Right atrium auricular region (tissue), 2 donors: Measurements from ENCODE around the gene FAM3A. TPM values are rescaled to one million over a fixed set of nuclear protein-coding genes. Genes with fewer than 3 reads are reported as not detected.
A peak's percentile ranks its signal among the peaks of the same experiment; 100 is the strongest.

ENCODE experiments used
- DNase-seq: peaks from one replicate; pipeline ENCODE4 v3.0.0-alpha.2; 2019; ENCODE audit warnings: low spot score
- H3K27ac ChIP-seq, 2 donors: fragments of 200-600 bp; sonication (generic); 1 replicate in 1 of 2; 2 replicates in 1 of 2; pipeline ENCODE4 v1.5.1; 2016 to 2019
- H3K27me3 ChIP-seq, 2 donors: fragments of 200-600 bp; sonication (generic); one replicate each; pipeline versions ENCODE4 v1.5.1 to v1.6.0; 2017 to 2019
- H3K36me3 ChIP-seq: fragments of 200-600 bp; sonication (generic); one replicate; pipeline ENCODE4 v1.5.1; 2016
- H3K4me1 ChIP-seq, 2 donors: fragments of 200-600 bp; sonication (generic); one replicate each; pipeline versions ENCODE4 v1.5.1 to v1.6.0; 2017 to 2019
- H3K4me3 ChIP-seq, 2 donors: fragments of 200-600 bp; sonication (generic); 1 replicate in 1 of 2; 2 replicates in 1 of 2; pipeline ENCODE4 v1.5.1; 2017 to 2019; ENCODE audit warnings: mild to moderate bottlenecking in 1 of 2, moderate library complexity in 1 of 2
- H3K9me3 ChIP-seq, 2 donors: fragments of 200-600 bp; sonication (generic); one replicate each; pipeline ENCODE4 v1.5.1; 2019
- CTCF ChIP-seq, 2 donors: fragments of 200-600 bp; sonication (generic); IDR thresholded peaks; one replicate each; pipeline ENCODE4 v1.5.1; 2019; ENCODE audit warnings: antibody characterized with exemption in 2 of 2
- total RNA-seq, 2 donors: library from RNA; depleted of rRNA; stranded (reverse); fragments of >200 nt; gene quantifications; one replicate each; pipeline ENCODE4 v1.1.0, GENCODE V29; 2016

Gene FAM3A
- total RNA-seq, 2 donors from 2014 or later = 47.1 to 61.2 TPM

- H3K27ac ChIP-seq = peak overlapping the region; percentile 90 to 93
Measured at GRCh38 chrX:154490021-154490413, 26.0 kb downstream of the FAM3A start.

GRCh38 chrX:154489182-154489581 lies 26.9 kb downstream of the FAM3A start:
- DNase-seq = no peak
- H3K4me1 ChIP-seq = peaks cover 0 to 16% of the 10 kb centered on the region in 2 donors
- peak overlapping the region; percentile 90 to 93 for H3K27ac ChIP-seq
- TF ChIP-seq CTCF (IDR thresholded peaks at IDR 0.05) = no peak
- H3K36me3 ChIP-seq = no peaks in the 10 kb centered on the region
- H3K27me3 ChIP-seq = no peaks in the 10 kb centered on the region
- no peaks in the 10 kb centered on the region for H3K9me3 ChIP-seq
- peak overlapping the region in 1 of 2 donors; percentile 67 for H3K4me3 ChIP-seq

More at GRCh38 chrX:154490021-154490413, 26.0 kb downstream of the FAM3A start:
- no peak for DNase-seq
- H3K27me3 ChIP-seq = no peaks in the 10 kb centered on the region
- TF ChIP-seq CTCF (IDR thresholded peaks at IDR 0.05) = no peak
- H3K4me1 ChIP-seq = peaks cover 0 to 8% of the 10 kb centered on the region in 2 donors
- peak overlapping the region; percentile 52 to 67 for H3K4me3 ChIP-seq
- no peaks in the 10 kb centered on the region for H3K9me3 ChIP-seq
- H3K36me3 ChIP-seq = no peaks in the 10 kb centered on the region

GRCh38 chrX:154488336-154489075 lies 27.5 kb downstream of the FAM3A start:
- Histone ChIP-seq H3K27ac (no peak overlapping the region), H3K9me3 (no peaks in the 10 kb centered on the region), H3K27me3 (no peaks in the 10 kb centered on the region), H3K36me3 (no peaks in the 10 kb centered on the region), H3K4me3 (no peak overlapping the region), H3K4me1 (peaks cover 0 to 19% of the 10 kb centered on the region in 2 donors)
- no peak for DNase-seq
- TF ChIP-seq CTCF (IDR thresholded peaks at IDR 0.05) = no peak

GRCh38 chrX:154487518-154488290 lies 28.3 kb downstream of the FAM3A start:
- no peaks in the 10 kb centered on the region for H3K9me3 ChIP-seq
- no peaks in the 10 kb centered on the region for H3K36me3 ChIP-seq
- H3K27ac ChIP-seq = peak overlapping the region; percentile 78 to 82
- H3K27me3 ChIP-seq = no peaks in the 10 kb centered on the region
- no peak for DNase-seq
- H3K4me1 ChIP-seq = peaks cover 0 to 19% of the 10 kb centered on the region in 2 donors
- no peak for TF ChIP-seq CTCF (IDR thresholded peaks at IDR 0.05)
- no peak overlapping the region for H3K4me3 ChIP-seq

GRCh38 chrX:154486396-154487207 lies 29.4 kb downstream of the FAM3A start, which contains the start of gene UBL4A:
UBL4A (minus strand) TSS chrX:154486615; CDS start chrX:154486584, 31 bp downstream.
- peaks cover 0 to 19% of the 10 kb centered on the region in 2 donors for H3K4me1 ChIP-seq
- H3K27me3 ChIP-seq = no peaks in the 10 kb centered on the region
- H3K9me3 ChIP-seq = no peaks in the 10 kb centered on the region
- peak within 1 kb of the TSS; percentile 82 to 86 for H3K27ac ChIP-seq
- DNase-seq = no peak
- TF ChIP-seq CTCF (IDR thresholded peaks at IDR 0.05) = no peak
- H3K36me3 ChIP-seq = no peaks in the 10 kb centered on the region
- H3K4me3 ChIP-seq = peak within 1 kb of the TSS; percentile 58 to 68
